KMS-11 (cell line): ENCODE results near the gene CLDN9.
A peak's percentile ranks its signal among the peaks of the same experiment; 100 is the strongest.

Experiments used
- H2AFZ ChIP-seq: fragments of 200-600 bp; sonication (generic); 2 replicates; pipeline ENCODE4 v1.6.1; 2016; ENCODE audit warnings: antibody characterized with exemption, mixed run types, low read depth
- H3K27ac ChIP-seq: fragments of 200-600 bp; sonication (generic); 2 replicates; pipeline ENCODE4 v1.6.1; 2016; ENCODE audit warnings: mild to moderate bottlenecking, mixed run types
- H3K27me3 ChIP-seq: fragments of 200-600 bp; sonication (generic); 2 replicates; pipeline ENCODE4 v1.6.1; 2017; ENCODE audit warnings: mild to moderate bottlenecking, low read depth, mixed run types, moderate library complexity; ENCODE audit not compliant: insufficient read depth
- H3K36me3 ChIP-seq: fragments of 200-600 bp; sonication (generic); 2 replicates; pipeline ENCODE4 v1.6.1; 2017; ENCODE audit warnings: mild to moderate bottlenecking, mixed run types; ENCODE audit not compliant: insufficient read depth
- H3K4me1 ChIP-seq: fragments of 200-600 bp; sonication (generic); 2 replicates; pipeline ENCODE4 v1.6.1; 2016; ENCODE audit warnings: mild to moderate bottlenecking, low read depth, mixed run types; ENCODE audit not compliant: poor library complexity, severe bottlenecking
- H3K4me2 ChIP-seq: fragments of 200-600 bp; sonication (generic); 2 replicates; pipeline ENCODE4 v1.7.0; 2016; ENCODE audit warnings: mild to moderate bottlenecking, mixed run types
- H3K4me3 ChIP-seq: fragments of 200-600 bp; sonication (generic); IDR thresholded peaks from 2 replicates; pipeline ENCODE4 v1.6.1; 2017; ENCODE audit warnings: low read depth, low read length, mixed read lengths; ENCODE audit not compliant: insufficient read depth
- H3K79me2 ChIP-seq: fragments of 200-600 bp; sonication (generic); 2 replicates; pipeline ENCODE4 v1.6.1; 2016; ENCODE audit warnings: low read depth, mixed run types; ENCODE audit not compliant: insufficient read depth
- H3K9ac ChIP-seq: fragments of 200-600 bp; sonication (generic); 2 replicates; pipeline ENCODE4 v1.6.1; 2016; ENCODE audit warnings: mild to moderate bottlenecking, mixed run types
- H4K20me1 ChIP-seq: fragments of 200-600 bp; sonication (generic); 2 replicates; pipeline ENCODE4 v1.6.1; 2016; ENCODE audit warnings: mild to moderate bottlenecking, mixed run types; ENCODE audit not compliant: insufficient read depth
- CTCF ChIP-seq: fragments of 200-600 bp; sonication (generic); conservative IDR thresholded peaks from 2 replicates; pipeline ENCODE4 v1.6.1; 2017; ENCODE audit warnings: low read depth, mild to moderate bottlenecking, antibody characterized with exemption, low read length, moderate library complexity, mixed read lengths

CLDN9 gene

GRCh38 chr16:3003582-3004270, 9.0 kb upstream of the CLDN9 start:
- Histone ChIP-seq H3K4me3 (no peak overlapping the region), H3K27ac (no peak overlapping the region), H3K27me3 (peaks cover 59% of the 10 kb centered on the region), H3K9ac (no peak overlapping the region), H3K79me2 (no peaks in the 10 kb centered on the region), H4K20me1 (no peaks in the 10 kb centered on the region), H3K4me2 (no peak overlapping the region; the same call in 1 of the 2 replicates), H3K4me1 (peaks cover 33% of the 10 kb centered on the region), H3K36me3 (no peaks in the 10 kb centered on the region), H2AFZ (peak overlapping the region; percentile 42; the same call in 1 of the 2 replicates)
- TF ChIP-seq CTCF = peak; percentile 55; the same call in 1 of the 2 replicates

GRCh38 chr16:3004319-3004718, 8.4 kb upstream of the CLDN9 start:
- peaks cover 33% of the 10 kb centered on the region for H3K4me1 ChIP-seq
- no peak overlapping the region for H2AFZ ChIP-seq
- peaks cover 58% of the 10 kb centered on the region for H3K27me3 ChIP-seq
- no peaks in the 10 kb centered on the region for H4K20me1 ChIP-seq
- H3K27ac ChIP-seq = no peak overlapping the region
- no peaks in the 10 kb centered on the region for H3K36me3 ChIP-seq
- no peak overlapping the region for H3K4me3 ChIP-seq
- TF ChIP-seq CTCF = no peak
- no peak overlapping the region for H3K4me2 ChIP-seq
- no peak overlapping the region for H3K9ac ChIP-seq
- H3K79me2 ChIP-seq = no peaks in the 10 kb centered on the region

GRCh38 chr16:3004781-3005284, 7.9 kb upstream of the CLDN9 start:
- Histone ChIP-seq H3K79me2 (no peaks in the 10 kb centered on the region), H2AFZ (peak overlapping the region; percentile 66), H3K9ac (no peak overlapping the region), H3K27me3 (peaks cover 58% of the 10 kb centered on the region), H3K4me2 (peak overlapping the region; percentile 82), H3K27ac (no peak overlapping the region), H3K36me3 (no peaks in the 10 kb centered on the region), H4K20me1 (no peaks in the 10 kb centered on the region), H3K4me3 (no peak overlapping the region), H3K4me1 (peaks cover 33% of the 10 kb centered on the region)
- TF ChIP-seq CTCF = no peak

DNA sequence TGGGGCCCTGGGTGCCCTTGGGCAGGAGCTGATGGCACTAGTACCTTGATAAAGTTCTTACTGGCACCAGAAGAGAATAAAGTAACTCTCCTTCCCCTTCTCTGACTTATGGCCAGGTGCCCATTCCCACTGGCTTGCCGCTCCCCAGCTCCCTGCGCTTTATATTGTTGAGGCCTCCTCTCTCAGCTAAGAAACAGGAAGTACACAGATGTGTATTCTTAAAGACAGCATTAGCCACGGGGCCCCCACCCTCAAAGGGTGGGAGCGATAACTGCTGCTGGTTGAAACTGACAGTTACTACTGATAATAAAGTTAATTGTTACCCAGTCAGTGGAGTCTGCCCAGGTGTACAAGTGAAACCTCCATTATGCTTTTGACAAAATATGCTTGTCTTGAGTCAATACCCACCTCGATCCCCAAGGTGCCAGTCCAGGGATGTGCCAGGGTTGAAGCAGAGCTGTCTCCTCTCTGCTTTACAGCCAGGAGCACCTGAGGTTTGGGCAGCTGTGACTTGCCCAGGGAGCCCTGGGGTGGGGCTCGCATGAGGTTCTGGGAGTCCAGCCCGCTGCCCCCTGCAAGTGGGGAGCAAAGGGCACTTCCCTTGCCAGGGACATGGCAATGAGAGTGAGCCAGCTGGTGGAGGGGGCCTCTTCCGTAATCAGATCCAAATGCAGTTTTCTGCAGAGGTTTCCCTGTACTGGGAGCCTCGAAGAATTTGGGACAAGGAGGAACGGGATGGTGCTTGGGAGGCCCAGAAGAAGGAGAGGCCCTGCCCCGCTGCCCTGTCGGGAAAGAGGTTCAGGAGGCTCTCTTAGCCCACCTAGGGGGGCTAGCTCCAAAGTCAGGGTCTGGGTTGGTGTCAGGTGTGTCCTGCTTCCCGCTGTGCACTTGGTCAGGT, 5.4 kb upstream of the CLDN9 start:
- Histone ChIP-seq H3K4me1 (peaks cover 41% of the 10 kb centered on the region), H2AFZ (peak overlapping the region; percentile 14; the same call in 1 of the 2 replicates), H4K20me1 (no peaks in the 10 kb centered on the region), H3K4me3 (no peak overlapping the region), H3K27me3 (peaks cover 57% of the 10 kb centered on the region), H3K79me2 (no peaks in the 10 kb centered on the region), H3K9ac (no peak overlapping the region), H3K27ac (no peak overlapping the region; the same call in 1 of the 2 replicates), H3K4me2 (peak overlapping the region; percentile 43), H3K36me3 (no peaks in the 10 kb centered on the region)
- TF ChIP-seq CTCF = no peak
